ENCODE measurements around the gene GABARAP.

GABARAP gene

GRCh38 chr17:7239091-7240027 lies 2.9 kb downstream of the GABARAP start, which contains the start of gene PHF23:
Gene PHF23 (minus strand): TSS chr17:7239457. CDS start chr17:7239279, 178 bp downstream.
- peak; percentile 97 for DNase-seq

- DNase-seq = no peak
Measured at GRCh38 chr17:7238420-7239090, 3.7 kb downstream of the GABARAP start.

GRCh38 chr17:7237761-7238419 lies 4.4 kb downstream of the GABARAP start:
- peak; percentile 57 for DNase-seq

GRCh38 chr17:7237266-7237760 lies 4.9 kb downstream of the GABARAP start:
- DNase-seq = no peak

GRCh38 chr17:7236808-7237207 lies 5.4 kb downstream of the GABARAP start:
- no peak for DNase-seq

GRCh38 chr17:7235693-7236665 lies 6.3 kb downstream of the GABARAP start:
- DNase-seq = no peak

- DNase-seq = peak; percentile 84
Measured at GRCh38 chr17:7234083-7234951, 7.9 kb downstream of the GABARAP start, which contains the start of gene DVL2. Gene DVL2 (minus strand): TSS chr17:7234517. CDS start chr17:7234262, 255 bp downstream.

GRCh38 chr17:7233701-7234082 lies 8.6 kb downstream of the GABARAP start:
- DNase-seq = no peak

- DNase-seq = no peak
Measured at GRCh38 chr17:7232114-7232513, 10.1 kb downstream of the GABARAP start.

- no peak for DNase-seq
Measured at GRCh38 chr17:7229504-7229903, 12.7 kb downstream of the GABARAP start.

- DNase-seq = no peak
Measured at GRCh38 chr17:7228920-7229319, 13.3 kb downstream of the GABARAP start.

- DNase-seq = no peak
Measured at GRCh38 chr17:7226721-7227710, 15.2 kb downstream of the GABARAP start.

GRCh38 chr17:7225711-7226331 lies 16.4 kb downstream of the GABARAP start:
- no peak for DNase-seq

- DNase-seq = no peak
Measured at GRCh38 chr17:7224661-7225111, 17.6 kb downstream of the GABARAP start.

- no peak for DNase-seq
Measured at GRCh38 chr17:7224110-7224509, 18.1 kb downstream of the GABARAP start.

GRCh38 chr17:7223375-7223774 lies 18.9 kb downstream of the GABARAP start:
- no peak for DNase-seq

- no peak for DNase-seq
Measured at GRCh38 chr17:7222972-7223292, 19.3 kb downstream of the GABARAP start.

GRCh38 chr17:7222093-7222971 lies 19.9 kb downstream of the GABARAP start:
- DNase-seq = no peak

Data from activated gamma-delta T cell (primary cell).